Activated CD8-positive, alpha-beta memory T cell treated with anti-CD3 and anti-CD28 coated beads, Interleukin-2, amount 50 U/mL, for 4 hours (primary cell): ENCODE data around the gene KLHL25.

Experiments used
- DNase-seq: peaks from one replicate; pipeline ENCODE4 v3.0.0-alpha.2; 2020

The KLHL25 gene

GRCh38 chr15:85773249-85773648, 21.5 kb downstream of the KLHL25 start:
- DNase-seq, result no peak

GRCh38 chr15:85772668-85773067, 22.1 kb downstream of the KLHL25 start:
- DNase-seq, result no peak

GRCh38 chr15:85771781-85772445, 22.8 kb downstream of the KLHL25 start:
- DNase-seq, result no peak

- DNase-seq, result no peak
Measured at GRCh38 chr15:85771271-85771670, 23.5 kb downstream of the KLHL25 start.

GRCh38 chr15:85770096-85771041, 24.4 kb downstream of the KLHL25 start:
- no peak for DNase-seq

GRCh38 chr15:85769182-85769900, 25.4 kb downstream of the KLHL25 start:
- no peak for DNase-seq

GRCh38 chr15:85768595-85769168, 26.0 kb downstream of the KLHL25 start:
- DNase-seq, result no peak

GRCh38 chr15:85767785-85768529, 26.8 kb downstream of the KLHL25 start:
- DNase-seq, result no peak

- no peak for DNase-seq
Measured at GRCh38 chr15:85766001-85766831, 28.5 kb downstream of the KLHL25 start.

- no peak for DNase-seq
Measured at GRCh38 chr15:85764649-85765277, 30.0 kb downstream of the KLHL25 start.

- no peak for DNase-seq
Measured at GRCh38 chr15:85763673-85764633, 30.8 kb downstream of the KLHL25 start.

GRCh38 chr15:85763157-85763556, 31.6 kb downstream of the KLHL25 start:
- no peak for DNase-seq

- DNase-seq, result no peak
Measured at GRCh38 chr15:85762756-85763127, 32.0 kb downstream of the KLHL25 start.

- no peak for DNase-seq
Measured at GRCh38 chr15:85762039-85762755, 32.5 kb downstream of the KLHL25 start.

- DNase-seq, result no peak
Measured at GRCh38 chr15:85761635-85762034, 33.1 kb downstream of the KLHL25 start.

GRCh38 chr15:85760531-85761371, 34.0 kb downstream of the KLHL25 start:
- DNase-seq, result no peak

GRCh38 chr15:85760049-85760448, 34.7 kb downstream of the KLHL25 start:
- no peak for DNase-seq

- no peak for DNase-seq
Measured at GRCh38 chr15:85759376-85759775, 35.3 kb downstream of the KLHL25 start.
